Stimulated activated CD8-positive, alpha-beta memory T cell treated with anti-CD3 and anti-CD28 coated beads, Interleukin-15, amount 100 ng/mL, for 1 hour (primary cell): ENCODE data around the gene EMP2.
"Not testable (repeated sequence)": the region's sequence is repeated elsewhere in the genome, so short reads cannot be mapped to it uniquely, and the experiment has no call there.

Source experiments
- DNase-seq: peaks from one replicate; pipeline ENCODE4 v3.0.0-alpha.2; 2020; ENCODE audit warnings: low read depth

EMP2 gene, protein sequence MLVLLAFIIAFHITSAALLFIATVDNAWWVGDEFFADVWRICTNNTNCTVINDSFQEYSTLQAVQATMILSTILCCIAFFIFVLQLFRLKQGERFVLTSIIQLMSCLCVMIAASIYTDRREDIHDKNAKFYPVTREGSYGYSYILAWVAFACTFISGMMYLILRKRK

GRCh38 chr16:10579965-10580882 lies at the start of gene EMP2:
Gene EMP2, minus strand, starts transcription at chr16:10580598. Its CDS starts 32,981 bp downstream, at chr16:10547617.
- DNase-seq, result no peak

- no peak for DNase-seq
These were observed 49.2 kb upstream of the EMP2 start for GRCh38 chr16:10629592-10629963.

DNA sequence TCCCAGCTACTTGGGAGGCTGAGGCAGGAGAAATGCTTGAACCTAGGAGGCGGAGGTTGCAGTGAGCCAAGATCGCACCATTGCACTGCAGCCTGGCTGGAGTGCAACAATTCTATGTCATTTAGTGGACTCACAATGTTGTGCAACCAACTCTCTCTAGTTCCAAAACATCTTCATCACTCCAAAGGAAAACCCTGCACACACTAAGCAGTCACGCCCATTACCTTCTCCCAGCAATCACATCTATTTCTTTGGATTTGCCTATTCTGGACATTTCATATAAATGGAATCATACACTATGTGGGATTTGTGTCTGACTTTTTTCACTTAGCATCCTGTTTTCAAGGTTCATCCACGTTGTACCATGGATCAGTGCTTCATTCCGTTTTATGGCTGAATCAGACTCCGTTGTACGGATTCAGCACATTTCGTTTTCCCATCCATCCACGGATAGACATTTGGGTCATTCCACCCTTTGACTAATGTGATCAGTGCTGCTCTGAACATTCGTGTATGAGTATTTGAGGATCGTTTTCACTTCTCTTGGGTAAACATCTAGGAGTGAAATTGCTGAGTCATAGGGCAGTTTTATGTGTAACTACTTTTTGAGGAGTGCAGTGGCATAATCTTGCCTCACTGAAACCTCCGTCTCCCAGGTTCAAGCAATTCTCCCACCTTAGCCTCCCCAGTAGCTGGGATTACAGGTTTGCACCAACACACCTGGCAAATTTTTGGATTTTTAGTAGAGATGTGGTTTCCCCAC lies 45.4 kb upstream of the EMP2 start:
- DNase-seq, result no peak

- DNase-seq, result no peak
These were observed 44.1 kb upstream of the EMP2 start for GRCh38 chr16:10624527-10624926.

DNA sequence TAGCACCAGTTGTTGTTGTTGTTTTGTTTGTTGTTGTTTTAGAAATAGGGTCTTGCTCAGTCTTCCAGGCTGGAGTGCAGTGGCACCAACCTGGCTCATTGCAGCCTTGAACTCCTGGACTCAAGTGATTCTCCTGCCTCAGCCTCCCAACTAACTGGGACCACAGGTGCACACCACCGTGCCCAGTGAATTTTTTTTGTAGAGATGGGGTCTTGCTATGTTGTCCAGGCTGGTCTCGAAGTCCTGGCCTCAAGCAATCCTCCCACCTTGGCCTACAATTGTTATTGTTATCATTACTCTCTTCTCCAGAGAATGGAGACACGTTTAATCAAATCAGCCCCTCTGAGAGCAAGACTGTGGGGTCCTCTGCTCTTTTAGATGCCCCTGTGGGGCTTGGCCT lies 42.7 kb upstream of the EMP2 start:
- no peak for DNase-seq

GRCh38 chr16:10622036-10622921 lies 41.9 kb upstream of the EMP2 start:
- DNase-seq, result no peak

GRCh38 chr16:10621216-10621949 lies 41.0 kb upstream of the EMP2 start:
- not testable (repeated sequence) for DNase-seq

DNA sequence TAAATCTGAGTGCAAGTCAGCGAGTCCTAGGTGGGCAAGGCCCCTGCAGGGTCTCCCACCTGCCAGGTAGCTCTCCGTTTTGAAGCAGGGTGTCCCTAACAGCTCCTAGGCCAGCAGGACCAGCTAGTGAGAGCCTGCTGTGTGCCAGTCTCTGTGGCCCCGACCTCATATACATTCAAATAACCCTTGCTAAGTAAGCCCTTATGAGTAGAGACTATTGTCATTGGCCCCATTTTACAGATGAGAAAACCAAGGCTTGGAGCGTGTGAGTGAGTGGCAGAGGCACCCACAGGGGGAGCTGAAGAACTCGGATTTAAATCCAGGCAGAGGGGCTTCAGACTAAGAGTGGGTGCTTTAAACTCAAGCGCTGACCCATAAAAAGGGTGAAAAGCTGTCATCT lies 39.7 kb upstream of the EMP2 start:
- no peak for DNase-seq

- DNase-seq, result no peak
These were observed 39.0 kb upstream of the EMP2 start for GRCh38 chr16:10619271-10619849.

GRCh38 chr16:10618710-10619209 lies 38.4 kb upstream of the EMP2 start:
- no peak for DNase-seq

DNA sequence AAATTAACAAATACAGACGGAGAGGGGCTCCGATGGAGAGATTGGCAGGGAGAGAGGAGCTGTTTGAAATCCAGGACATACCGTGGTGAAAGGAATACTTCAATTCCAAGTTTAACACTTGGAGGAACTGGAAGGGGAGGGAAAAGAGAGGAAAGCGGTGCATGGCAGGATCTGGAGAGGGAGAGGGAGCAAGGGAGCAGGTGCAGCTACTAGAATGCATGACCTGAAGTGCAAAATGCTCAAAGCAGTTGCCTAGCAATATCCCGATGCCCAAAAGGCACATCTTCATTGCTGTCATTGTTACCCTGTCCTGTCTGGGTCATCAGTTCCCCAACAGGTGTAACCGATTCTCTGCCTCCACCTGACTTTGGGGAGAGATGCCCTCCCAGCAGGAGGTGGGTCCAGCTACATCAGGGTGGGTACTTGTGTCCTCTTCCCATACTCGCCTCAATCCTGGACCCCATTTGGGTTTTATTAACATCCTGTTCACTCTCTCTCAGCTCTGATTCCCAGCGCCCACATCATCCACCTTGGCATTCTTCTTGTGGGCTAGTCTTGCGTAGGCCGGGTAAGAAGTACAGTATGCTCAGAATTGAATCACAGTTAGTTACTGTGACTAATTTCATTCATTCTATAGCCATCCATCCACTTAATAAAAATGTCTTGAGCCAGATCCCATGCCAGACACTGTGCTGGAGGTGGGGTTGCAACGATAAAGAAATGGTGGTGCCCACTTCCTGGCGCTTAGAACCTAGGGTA lies 37.4 kb upstream of the EMP2 start:
- DNase-seq, result no peak

- DNase-seq, result no peak
These were observed 36.6 kb upstream of the EMP2 start for GRCh38 chr16:10616756-10617640.

DNA sequence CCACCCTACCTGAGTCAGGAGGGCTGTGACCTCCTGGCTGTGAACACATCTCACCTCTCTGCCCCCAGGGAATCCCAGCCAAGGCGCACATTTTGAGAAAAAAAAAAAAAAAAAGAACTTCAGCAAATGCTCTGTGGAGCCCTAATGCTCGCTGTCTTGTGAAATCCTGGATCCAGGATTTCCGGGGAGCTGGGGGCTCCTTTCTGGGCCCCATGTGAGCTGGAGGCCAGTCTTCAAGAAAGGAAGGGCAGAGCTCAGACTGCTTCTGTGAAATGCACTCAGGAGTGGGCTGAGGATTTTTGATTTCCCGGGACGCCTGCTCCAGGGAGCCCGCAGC lies 36.0 kb upstream of the EMP2 start:
- DNase-seq, result no peak

GRCh38 chr16:10614685-10615084 lies 34.3 kb upstream of the EMP2 start:
- DNase-seq, result no peak

DNA sequence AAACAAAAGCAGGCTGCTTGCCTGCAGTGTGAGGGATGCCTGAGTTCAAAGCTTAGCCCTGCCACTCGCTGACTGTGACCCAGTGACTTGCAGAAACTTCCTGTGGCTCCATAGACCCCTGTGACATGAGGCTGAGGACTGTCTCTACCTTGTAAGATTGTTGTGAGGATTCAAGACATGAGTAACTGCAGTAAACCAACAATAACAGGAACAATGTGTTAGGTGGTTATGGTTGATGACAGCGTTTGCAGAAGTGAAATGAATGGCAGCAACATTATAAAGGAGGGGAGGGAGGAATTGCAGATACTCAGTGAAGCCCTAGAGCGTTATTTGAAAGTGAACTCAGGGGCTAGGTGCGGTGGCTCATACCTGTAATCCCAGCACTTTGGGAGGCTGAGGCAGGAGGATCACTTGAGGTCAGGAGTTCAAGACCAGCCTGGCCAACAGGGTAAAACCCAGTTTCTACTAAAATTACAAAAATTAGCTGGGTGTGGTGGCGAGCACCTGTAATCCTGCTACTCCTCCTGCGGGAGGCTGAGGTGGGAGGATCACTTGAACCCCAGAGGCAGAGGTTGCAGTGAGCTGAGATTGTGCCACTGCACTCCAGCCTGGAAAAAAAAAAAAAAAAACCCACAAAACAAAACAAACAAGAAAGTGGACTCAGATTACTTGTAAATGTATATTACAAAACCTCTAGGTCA lies 33.5 kb upstream of the EMP2 start:
- no peak for DNase-seq

- no peak for DNase-seq
These were observed 32.3 kb upstream of the EMP2 start for GRCh38 chr16:10612649-10613179.

- no peak for DNase-seq
These were observed 31.5 kb upstream of the EMP2 start for GRCh38 chr16:10611825-10612342.
